Fibroblast of pulmonary artery (primary cell): Measurements from ENCODE around the gene CUX1.

ENCODE experiments used
- DNase-seq: peaks from one replicate; pipeline ENCODE4 v3.0.0-alpha.2; 2010; ENCODE audit warnings: low read depth
- H3K4me3 ChIP-seq: replicated peaks from 2 replicates; pipeline ENCODE4 v1.5.1; 2011; ENCODE audit warnings: low read depth, mild to moderate bottlenecking, control low read depth, low read length, moderate library complexity
- CTCF ChIP-seq: IDR thresholded peaks from 2 replicates; pipeline ENCODE4 v1.5.1; 2011; ENCODE audit warnings: mild to moderate bottlenecking, control low read depth, low read length, inconsistent platforms; ENCODE audit errors: missing control alignments

Gene CUX1

GRCh38 chr7:101902680-101903514 lies 85.5 kb downstream of the CUX1 start:
- no peak overlapping the region for H3K4me3 ChIP-seq
- no peak for TF ChIP-seq CTCF
- no peak for DNase-seq

- no peak for TF ChIP-seq CTCF
- DNase-seq: no peak
- no peak overlapping the region for H3K4me3 ChIP-seq
These were observed 86.1 kb downstream of the CUX1 start for GRCh38 chr7:101903515-101903868.

GRCh38 chr7:101904019-101904418 lies 86.6 kb downstream of the CUX1 start:
- no peak overlapping the region for H3K4me3 ChIP-seq
- DNase-seq: no peak
- no peak for TF ChIP-seq CTCF

- DNase-seq: no peak
- TF ChIP-seq CTCF: no peak
- H3K4me3 ChIP-seq: no peak overlapping the region
These were observed 87.9 kb downstream of the CUX1 start for GRCh38 chr7:101905203-101905865.

GRCh38 chr7:101906291-101907240 lies 89.1 kb downstream of the CUX1 start:
- no peak for DNase-seq
- no peak overlapping the region for H3K4me3 ChIP-seq
- no peak for TF ChIP-seq CTCF

- DNase-seq: no peak
- H3K4me3 ChIP-seq: no peak overlapping the region
- TF ChIP-seq CTCF: no peak
These were observed 93.8 kb downstream of the CUX1 start for GRCh38 chr7:101910991-101911799.
